ENCODE data around the gene M1AP.
A peak's percentile ranks its signal among the peaks of the same experiment; 100 is the strongest.

The M1AP gene

DNA sequence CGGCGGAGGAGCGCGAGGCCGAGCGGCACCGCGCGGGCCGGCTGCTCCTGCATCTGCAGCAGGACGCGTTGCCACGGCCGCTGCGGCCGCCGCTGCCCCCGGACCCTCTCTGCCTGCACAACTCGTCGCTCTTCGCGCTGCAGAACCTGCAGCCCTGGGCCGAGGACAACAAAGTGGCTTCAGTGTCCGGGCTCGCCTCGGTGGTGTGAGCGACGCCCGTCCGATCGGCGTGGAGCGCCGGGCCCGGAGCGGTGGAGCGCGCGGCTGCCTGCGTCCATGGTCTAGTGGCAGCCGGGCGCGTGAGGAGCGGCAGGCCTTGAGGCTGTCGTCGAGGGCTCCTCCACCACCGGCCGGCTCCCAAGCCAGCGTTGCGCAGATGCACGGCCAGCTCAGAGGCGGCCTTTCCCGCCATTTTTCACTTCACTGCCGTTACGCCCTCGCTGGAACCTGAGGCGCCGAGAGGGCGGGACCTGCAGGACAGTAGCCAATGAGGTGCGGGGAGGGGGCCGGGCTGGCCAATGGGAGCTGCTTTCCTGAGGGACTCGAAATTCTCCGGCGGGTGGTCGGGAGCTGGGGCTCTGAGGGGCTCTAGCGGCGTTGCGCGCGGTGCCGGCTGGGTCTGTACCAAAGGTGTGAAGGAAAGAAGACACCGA lies 132.0 kb downstream of the M1AP start:
- DNase-seq, result peak; percentile 63

DNA sequence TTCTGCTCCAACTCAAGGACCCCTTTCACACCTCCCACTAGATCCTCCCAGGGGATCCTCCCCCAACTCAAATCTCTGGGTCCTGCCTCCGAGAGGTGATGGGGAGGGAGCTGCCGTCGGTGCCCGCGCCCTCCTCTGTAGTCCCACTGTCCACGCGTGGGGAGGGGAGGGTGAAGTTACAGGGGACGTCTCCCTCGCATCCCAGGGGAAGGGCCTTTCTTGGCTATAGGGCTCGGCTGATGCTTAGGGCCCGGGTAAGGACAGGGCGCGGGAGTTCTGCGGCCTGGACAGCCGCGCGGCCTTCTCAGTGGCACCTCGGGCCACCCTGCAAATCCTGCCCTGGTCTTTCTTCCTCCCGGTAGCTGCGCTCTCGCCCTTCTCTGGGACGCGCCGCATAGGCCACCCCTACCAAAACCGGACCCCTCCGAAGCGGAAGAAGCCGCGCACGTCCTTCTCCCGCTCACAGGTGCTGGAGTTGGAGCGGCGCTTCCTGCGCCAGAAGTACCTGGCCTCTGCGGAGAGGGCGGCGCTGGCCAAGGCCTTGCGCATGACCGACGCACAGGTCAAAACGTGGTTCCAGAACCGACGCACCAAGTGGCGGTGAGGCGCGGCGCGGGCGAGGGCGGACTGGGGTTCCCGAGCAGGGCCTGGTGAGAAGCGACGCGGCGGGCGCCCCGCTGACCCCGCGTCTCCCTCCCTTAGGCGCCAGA lies 132.7 kb downstream of the M1AP start:
- no peak for DNase-seq

DNA sequence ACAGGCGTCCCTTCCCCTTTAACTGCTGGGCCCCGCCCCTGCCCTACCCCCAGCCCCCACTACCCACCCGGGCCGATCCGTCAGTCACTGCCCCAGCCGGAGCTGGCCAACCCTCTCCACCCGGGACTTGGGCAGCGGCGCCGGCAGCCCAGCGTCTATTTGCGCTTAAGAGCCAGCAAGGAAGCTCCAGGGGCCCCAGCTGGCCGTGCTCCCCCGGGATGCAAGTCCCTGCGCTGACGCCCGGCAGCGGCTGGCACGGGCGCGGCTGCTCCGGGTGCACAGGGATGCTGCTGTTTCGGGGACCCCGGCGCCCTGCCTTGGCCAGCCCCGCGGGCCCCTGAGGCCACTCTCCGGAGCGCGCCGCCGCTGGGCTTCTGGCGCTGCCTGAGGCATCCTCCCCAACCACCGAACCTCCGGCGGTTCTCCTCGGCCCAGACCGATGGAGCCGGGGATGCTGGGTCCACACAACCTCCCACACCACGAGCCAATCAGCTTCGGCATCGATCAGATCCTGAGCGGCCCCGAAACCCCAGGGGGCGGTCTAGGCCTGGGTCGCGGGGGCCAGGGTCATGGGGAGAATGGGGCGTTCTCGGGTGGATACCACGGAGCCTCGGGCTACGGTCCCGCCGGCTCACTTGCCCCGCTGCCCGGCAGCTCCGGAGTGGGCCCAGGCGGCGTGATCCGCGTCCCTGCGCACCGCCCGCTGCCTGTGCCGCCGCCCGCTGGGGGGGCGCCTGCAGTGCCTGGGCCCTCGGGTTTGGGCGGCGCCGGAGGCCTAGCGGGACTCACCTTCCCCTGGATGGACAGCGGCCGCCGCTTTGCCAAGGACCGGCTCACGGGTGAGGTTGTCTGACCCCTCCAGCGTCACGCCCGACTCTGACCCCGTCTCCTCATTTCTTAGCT lies 133.5 kb downstream of the M1AP start, which contains the start of gene TLX2:
TLX2 (plus strand) TSS at position 83 of the 903 bp plus-strand sequence; CDS start at position 440, 357 bp downstream.
- no peak for DNase-seq

DNA sequence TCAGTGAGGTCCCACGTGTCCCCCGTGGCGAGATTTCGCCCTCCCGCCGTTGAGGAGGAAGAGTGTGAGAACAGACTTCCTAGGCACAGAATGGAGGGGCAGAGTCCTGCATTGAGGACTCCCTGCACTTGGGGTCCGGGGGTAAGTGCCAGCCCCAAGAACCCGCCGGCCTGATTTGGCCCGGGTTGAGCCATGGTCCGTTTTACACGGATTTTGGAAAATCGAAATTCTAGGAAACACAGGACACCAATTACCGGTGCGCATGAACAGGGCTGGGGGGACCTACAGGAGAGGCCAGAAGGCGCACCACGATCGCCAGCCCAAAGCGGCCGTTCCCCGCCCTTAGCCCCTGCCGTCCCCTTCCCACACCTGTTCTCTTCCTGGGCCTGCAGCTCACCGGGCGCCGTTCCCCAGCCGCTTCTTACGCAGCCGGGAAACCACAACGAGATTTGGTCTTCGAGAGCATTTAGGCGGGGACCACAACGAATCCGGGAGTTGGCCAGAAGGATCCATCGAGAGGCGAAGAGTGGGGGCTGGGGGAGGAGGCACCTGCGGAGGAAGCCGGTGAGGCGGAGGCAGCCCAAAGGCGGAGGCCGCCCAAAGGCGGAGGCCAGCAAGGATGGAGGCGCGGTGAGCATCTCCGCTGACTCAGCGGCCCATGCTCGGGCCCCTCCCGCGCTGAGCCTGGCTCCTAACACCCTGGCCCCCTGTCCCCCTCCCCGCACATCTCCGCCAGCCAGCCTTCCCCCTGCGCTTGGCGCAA lies 134.3 kb downstream of the M1AP start:
- DNase-seq, result no peak

DNA sequence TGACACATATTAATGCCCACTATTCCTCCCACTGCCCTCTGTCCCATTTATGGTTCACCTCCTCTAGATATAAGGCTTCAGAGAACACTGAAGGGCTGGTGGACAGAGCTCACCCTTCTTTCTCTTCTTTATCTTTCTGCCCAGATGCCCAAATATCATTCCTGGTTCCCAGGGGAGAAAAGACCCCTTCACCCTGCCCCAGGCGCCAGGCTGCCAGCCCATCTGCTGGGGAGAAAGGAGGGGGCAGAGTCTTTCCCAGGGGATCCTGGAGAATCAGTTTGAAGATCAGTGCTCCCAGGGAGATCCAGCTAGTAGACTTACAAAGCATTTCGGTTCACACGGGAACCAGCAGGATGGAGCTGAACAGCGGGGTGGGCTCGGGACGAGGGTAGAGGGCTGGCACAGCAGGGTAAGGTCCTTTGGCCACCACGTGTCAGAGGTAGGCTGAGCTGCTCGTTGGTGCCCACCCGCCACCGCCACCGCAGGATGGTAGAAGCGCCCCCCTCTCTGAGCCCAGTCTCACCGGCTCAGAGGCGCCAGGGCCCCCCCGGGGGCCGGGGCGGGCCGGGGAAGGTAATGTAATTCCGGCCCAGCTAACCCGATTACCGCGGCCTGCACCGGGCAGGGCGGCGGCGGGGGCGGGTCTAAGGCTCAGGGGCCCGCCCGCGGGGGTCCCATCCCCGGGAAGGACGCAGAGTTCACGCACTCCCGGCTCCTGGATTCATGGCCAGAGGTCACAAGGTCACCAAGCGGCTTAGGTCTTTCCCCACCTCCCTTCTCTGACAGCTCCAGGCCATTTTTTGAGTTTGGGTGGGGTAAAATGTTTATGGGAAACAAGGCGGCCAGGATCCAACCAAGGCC lies 135.2 kb downstream of the M1AP start:
- DNase-seq, result no peak

DNA sequence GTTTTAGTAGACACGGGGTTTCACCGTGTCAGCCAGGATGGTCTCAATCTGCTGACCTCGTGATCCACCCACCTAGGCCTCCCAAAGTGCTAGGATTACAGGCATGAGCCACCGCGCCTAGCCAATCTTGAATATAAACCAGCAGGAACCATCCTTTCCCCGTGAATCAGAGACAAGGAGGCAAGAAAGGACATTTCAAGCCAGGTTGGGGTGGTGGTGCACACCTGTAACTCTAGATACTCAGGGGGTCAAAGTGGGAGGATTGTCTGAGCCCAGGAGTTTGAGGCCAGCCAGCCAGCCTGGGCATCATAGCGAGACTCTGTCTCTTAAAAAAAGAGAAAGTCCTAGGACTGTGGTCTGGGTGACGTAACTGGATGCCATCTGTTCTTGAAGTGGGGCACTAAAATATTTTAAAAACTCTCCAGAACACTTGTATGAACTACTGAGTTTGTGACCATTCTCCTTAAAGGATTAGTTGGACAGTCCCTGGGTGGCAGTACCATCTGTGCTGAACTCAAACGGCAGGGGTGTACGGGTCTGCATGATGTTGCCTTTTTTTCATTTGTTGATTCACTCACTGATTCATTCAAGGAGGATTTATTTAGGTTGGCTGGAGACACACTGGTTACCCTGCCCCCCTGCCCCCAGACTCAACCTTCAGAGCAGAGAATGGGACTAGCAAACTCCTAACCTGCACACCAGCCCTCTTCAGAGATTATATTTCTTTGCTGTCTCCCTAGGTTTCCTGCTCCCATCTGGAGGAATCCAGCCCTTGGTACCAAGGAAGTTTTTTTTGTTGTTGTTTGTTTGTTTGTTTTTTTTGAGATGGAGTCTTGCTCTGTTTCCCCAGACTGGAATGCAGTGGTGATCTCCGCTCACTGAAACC lies 136.8 kb downstream of the M1AP start:
- no peak for DNase-seq

DNA sequence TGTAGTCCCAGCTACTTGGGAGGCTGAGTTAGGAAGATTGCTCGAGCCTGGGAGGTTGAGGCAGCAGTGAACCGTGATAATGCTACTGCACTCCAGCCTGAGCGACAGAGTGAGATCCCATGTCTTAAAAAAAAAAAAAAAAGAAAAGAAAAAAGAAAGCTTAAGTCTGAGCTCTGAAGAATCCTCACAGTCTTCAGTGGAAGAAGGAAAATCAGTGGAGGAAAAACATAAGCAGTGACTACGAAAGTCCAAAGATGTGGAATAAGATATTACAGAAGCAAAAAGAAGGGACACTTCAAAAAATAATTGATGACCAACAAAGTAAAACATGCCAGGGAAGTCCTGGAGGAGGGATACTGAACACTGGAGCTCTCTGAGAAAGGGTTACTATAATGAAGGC lies 137.9 kb downstream of the M1AP start:
- DNase-seq, result no peak

DNA sequence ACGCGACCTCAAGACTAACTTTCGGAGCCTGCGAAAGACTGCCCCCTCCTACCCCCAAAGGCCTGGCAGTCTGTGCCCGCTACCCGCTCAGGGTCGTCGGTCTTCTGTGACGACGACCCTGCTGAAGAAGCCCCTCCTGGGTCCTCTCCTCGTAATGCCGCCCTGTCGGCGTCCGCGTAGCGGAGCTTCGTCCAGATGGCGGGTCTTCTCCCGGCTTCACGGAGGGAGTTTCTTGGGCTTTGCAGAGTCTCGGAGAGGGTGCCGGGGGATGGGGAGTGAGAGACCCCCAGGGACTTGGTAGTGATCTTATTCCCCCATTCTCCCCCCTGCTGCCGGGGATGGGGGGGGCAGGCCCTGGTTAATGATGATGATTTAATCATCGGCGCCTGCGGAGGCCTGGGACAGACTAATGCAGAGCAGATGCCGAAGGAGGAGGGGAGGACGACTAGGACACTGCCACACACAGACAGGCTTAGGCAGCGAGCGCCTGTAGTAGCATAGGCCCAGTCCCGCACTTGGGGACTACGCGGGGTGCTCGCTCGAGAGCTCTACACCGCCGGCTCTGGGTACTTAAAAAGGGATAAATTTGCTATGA lies 140.1 kb downstream of the M1AP start:
- DNase-seq, result no peak
